GM12878 (cell line): ENCODE results near the gene MKX. TPM values are rescaled to one million over a fixed set of nuclear protein-coding genes. Genes with fewer than 3 reads are reported as not detected.

ENCODE experiments used
- ATAC-seq: fragments of 200-7000 bp; cut with Tn5 transposase; 3 replicates; pipeline ENCODE4 v1.9.1; 2020; ENCODE audit warnings: mild to moderate bottlenecking, moderate library complexity
- BruUV-seq: library from RNA; stranded (reverse); fragments of 400-500 nt; replicated peaks from 2 replicates; lab custom pipeline; 2021; lab: Mats Ljungman, UMichigan
- CTCF ChIA-PET: fragments of 300-600 bp; sonication (Branson Sonifier 250); formaldehyde crosslinking; extraction: SDS; loops from one replicate; lab custom pipeline; 2021; ENCODE audit warnings: inconsistent platforms; lab: Yijun Ruan, JAX
- POLR2A ChIA-PET: fragments of 350-600 bp; formaldehyde crosslinking; extraction: SDS; loops from one replicate; lab custom pipeline; 2021; ENCODE audit warnings: inconsistent platforms; lab: Charles Lee
- RAD21 ChIA-PET: fragments of 300-600 bp; sonication (Branson Sonifier 250); formaldehyde crosslinking; loops from one replicate; lab custom pipeline; 2023; ENCODE audit warnings: antibody characterized with exemption; ENCODE audit not compliant: unreplicated experiment; lab: Charles Lee
- SMC1A ChIA-PET: fragments of 300-600 bp; sonication (Branson Sonifier 250); formaldehyde crosslinking; loops from one replicate; lab custom pipeline; 2023; ENCODE audit not compliant: unreplicated experiment, uncharacterized antibody; lab: Charles Lee
- DNase-seq: peaks from one replicate; pipeline ENCODE4 v3.0.0-alpha.2; 2011; ENCODE audit warnings: low read depth, low spot score
- FAIRE-seq: peaks from 3 replicates; lab custom pipeline; 2011; peaks lifted over from hg19 to GRCh38; lab: Jason Lieb, UNC
- H2AFZ ChIP-seq: 2 replicates; pipeline ENCODE4 v1.6.0; 2011; ENCODE audit warnings: low read depth, low read length, control low read depth; ENCODE audit not compliant: control insufficient read depth
- H3K27ac ChIP-seq: 2 replicates; pipeline ENCODE4 v1.5.1; 2011; ENCODE audit warnings: control low read depth; ENCODE audit not compliant: control insufficient read depth, insufficient read depth
- H3K27me3 ChIP-seq, 2 experiments: replicated peaks in 1 of 2; 2 replicates each; pipeline versions ENCODE4 v1.6.0 to v1.6.1; 2011; ENCODE audit warnings: low read length in 1 of 2; ENCODE audit not compliant: control insufficient read depth in 2 of 2, insufficient read depth in 2 of 2
- H3K36me3 ChIP-seq, 2 experiments: 2 replicates each; pipeline ENCODE4 v1.5.1; 2011; ENCODE audit warnings: low read length in 1 of 2; ENCODE audit not compliant: control insufficient read depth in 2 of 2, insufficient read depth in 2 of 2
- H3K4me1 ChIP-seq: 2 replicates; pipeline ENCODE4 v1.6.1; 2011; ENCODE audit warnings: mild to moderate bottlenecking, low read length, moderate library complexity, mixed read lengths; ENCODE audit not compliant: control insufficient read depth, insufficient read depth
- H3K4me2 ChIP-seq: 2 replicates; pipeline ENCODE4 v1.6.0; 2011; ENCODE audit warnings: control low read depth; ENCODE audit not compliant: control insufficient read depth, insufficient read depth
- H3K4me3 ChIP-seq: fragments of 200-600 bp; sonication (generic); 2 replicates; pipeline ENCODE4 v1.5.1; 2016
- H3K79me2 ChIP-seq: 2 replicates; pipeline ENCODE4 v1.6.0; 2011; ENCODE audit warnings: low read length; ENCODE audit not compliant: control insufficient read depth, insufficient read depth
- H3K9ac ChIP-seq: 2 replicates; pipeline ENCODE4 v1.8.0; 2011; ENCODE audit warnings: low read length, control low read depth, mixed read lengths; ENCODE audit not compliant: control insufficient read depth, insufficient read depth
- H3K9me3 ChIP-seq: replicated peaks from 3 replicates; pipeline ENCODE4 v1.5.1; 2011; ENCODE audit warnings: mild to moderate bottlenecking, low read length; ENCODE audit not compliant: control insufficient read depth, insufficient read depth
- H4K20me1 ChIP-seq: 2 replicates; pipeline ENCODE4 v1.6.0; 2011; ENCODE audit not compliant: control insufficient read depth, insufficient read depth
- CBX5 ChIP-seq: sonication (generic); IDR thresholded peaks from 2 replicates; pipeline ENCODE4 v1.6.1; 2016; ENCODE audit warnings: low read depth, moderate library complexity, mild to moderate bottlenecking, inconsistent platforms
- CHD4 ChIP-seq: fragments of 200-600 bp; sonication (generic); IDR thresholded peaks from 2 replicates; pipeline ENCODE4 v1.6.1; 2016; ENCODE audit warnings: mild to moderate bottlenecking
- HDAC6 ChIP-seq: fragments of 200-600 bp; sonication (generic); IDR thresholded peaks from one replicate; pipeline ENCODE4 v1.8.0; 2017; ENCODE audit warnings: antibody characterized with exemption; ENCODE audit not compliant: unreplicated experiment
- IRF4 ChIP-seq: IDR thresholded peaks from 2 replicates; pipeline ENCODE4 v1.6.1; 2011; ENCODE audit warnings: low read depth, low read length
- NFYB ChIP-seq: IDR thresholded peaks from 2 replicates; pipeline ENCODE4 v1.6.1; 2011; ENCODE audit warnings: low read depth, mild to moderate bottlenecking, low read length, improper control_type of control experiment, moderate library complexity; ENCODE audit not compliant: insufficient read depth
- NR2C1 ChIP-seq: fragments of 450-650 bp; IDR thresholded peaks from 2 replicates; pipeline ENCODE4 v1.6.1; 2017; ENCODE audit warnings: antibody characterized with exemption, mild to moderate bottlenecking, moderate library complexity
- PAX8 ChIP-seq: fragments of 450-650 bp; IDR thresholded peaks from 2 replicates; pipeline ENCODE4 v1.6.1; 2017; ENCODE audit warnings: mild to moderate bottlenecking, moderate library complexity
- POLR2AphosphoS2 ChIP-seq: IDR thresholded peaks from 2 replicates; pipeline ENCODE4 v1.6.1; 2011; ENCODE audit warnings: low read depth, mild to moderate bottlenecking, low read length, improper control_type of control experiment, moderate library complexity
- SIX5 ChIP-seq: IDR thresholded peaks from 2 replicates; pipeline ENCODE4 v1.6.1; 2011; ENCODE audit warnings: mild to moderate bottlenecking, low read depth, low read length, moderate library complexity; ENCODE audit not compliant: severe bottlenecking
- SP1 ChIP-seq: IDR thresholded peaks from one replicate; pipeline ENCODE4 v1.6.1; 2011; ENCODE audit warnings: low read depth, low read length
- SPI1 ChIP-seq: IDR thresholded peaks from 2 replicates; pipeline ENCODE4 v1.6.1; 2011; ENCODE audit warnings: low read depth, mild to moderate bottlenecking, low read length, moderate library complexity, borderline replicate concordance; ENCODE audit not compliant: insufficient read depth
- ZBED1 ChIP-seq: IDR thresholded peaks from 2 replicates; pipeline ENCODE4 v1.6.1; 2016; ENCODE audit warnings: borderline replicate concordance
- ZNF274 ChIP-seq: IDR thresholded peaks from one replicate; pipeline ENCODE4 v1.8.0; 2011; ENCODE audit not compliant: insufficient read length, insufficient read depth
- WGBS: methylation state at CpG from one replicate; pipeline ENCODE4 v1.1.6; 2016; ENCODE audit warnings: low lambda C conversion rate; ENCODE audit not compliant: insufficient replicate concordance, insufficient coverage; ENCODE audit errors: missing lambda C conversion rate; 5-methylcytosine and 5-hydroxymethylcytosine counted together
- in situ Hi-C: fragments of 300-500 bp; cut with MboI; formaldehyde crosslinking; loops from 9 replicates; pipeline ENCODE4 v1.14.3; 2018; ENCODE audit warnings: mixed read lengths
- intact Hi-C: fragments of 100-400 bp; cut with micrococcal nuclease; formaldehyde crosslinking; loops from one replicate; pipeline ENCODE4 v1.14.2; 2022; ENCODE audit not compliant: unreplicated experiment
- polyA plus RNA-seq, 11 experiments: library from polyadenylated mRNA; depleted of rRNA in 4 of 11; unstranded in 6 of 11; stranded (reverse) in 5 of 11; fragments of >200 nt; fragmentation: Nextera tagmentation in 4 of 11; fragmentation: Illumina TruSeq in 1 of 11; extraction: Ambion mirVana in 4 of 11; extraction: Trizol in 1 of 11; gene quantifications; 1 replicate in 1 of 11; 2 replicates in 10 of 11; pipeline versions ENCODE4 v1.2.1 to v1.2.3, GENCODE V29; 2011 to 2016; ENCODE audit warnings: inconsistent platforms in 2 of 11, missing spikeins in 2 of 11, low read depth in 1 of 11
- total RNA-seq, 4 experiments: library from RNA; depleted of rRNA in 3 of 4; stranded (reverse); fragments of >200 nt in 3 of 4; fragmentation: Illumina TruSeq in 1 of 4; extraction: Trizol in 1 of 4; gene quantifications; 2 replicates each; pipeline versions ENCODE4 v1.2.1 to v1.2.3, GENCODE V29; 2013 to 2021
- TF ChIP-seq, protein P1 (sequence below): fragments of 450-650 bp; formaldehyde crosslinking; IDR thresholded peaks from 2 replicates; pipeline ENCODE4 v1.5.0; 2022; ENCODE audit warnings: mild to moderate bottlenecking, missing genetic modification characterization

The MKX gene
- total and polyA plus RNA-seq, 10 of the 15 experiments (the other 5 are each of a cell fraction or from before 2014, with no cell fraction given) = not detected

DNA sequence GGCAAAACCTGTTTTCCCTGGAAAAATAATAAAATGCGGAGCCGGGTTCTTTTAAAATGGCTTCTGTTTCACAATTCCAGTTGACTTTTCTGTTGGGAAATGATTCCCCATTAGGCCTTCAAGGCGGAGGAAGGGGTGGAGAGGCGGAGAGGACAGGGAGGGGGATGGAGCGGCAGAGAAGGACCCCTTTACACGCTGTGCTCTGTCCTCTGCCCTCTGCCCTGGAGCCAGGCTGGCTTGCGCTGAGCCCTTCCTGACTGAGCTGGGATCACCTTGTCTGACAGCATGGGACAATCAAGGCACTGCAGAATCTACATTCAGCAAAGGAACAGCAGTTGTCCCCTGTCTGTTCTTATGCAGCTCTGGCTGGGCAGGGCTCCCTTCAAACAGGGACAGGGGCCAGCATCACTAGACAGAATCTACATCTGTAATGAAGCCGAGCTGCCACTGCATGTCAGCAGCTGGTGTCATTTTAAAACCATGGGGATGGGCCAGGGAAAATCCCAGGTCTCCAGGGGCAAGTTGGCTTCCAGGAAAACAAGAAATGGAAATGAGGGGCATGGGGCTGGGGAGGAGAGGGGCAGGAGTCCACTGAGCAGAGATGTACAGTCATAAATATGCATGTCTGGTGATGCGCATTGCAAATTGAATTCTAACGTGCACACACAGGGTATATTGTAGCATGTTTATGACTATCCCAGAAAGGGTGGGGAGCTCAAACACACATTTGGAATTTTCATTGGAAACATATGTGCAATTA is 120.0 kb downstream of the MKX start:
- no peak overlapping the region for H3K4me3 ChIP-seq
- ChIA-PET CTCF (interaction anchor here (0.6 kb wide), 1 partner anchor 72 kb away, joined by 3 read pairs; no protein-coding TSS in a partner anchor), SMC1A (no interaction called here)
- H3K27me3 ChIP-seq = no peaks in the 10 kb centered on the region; a peak in 2 of 4 replicates
- DNase-seq = no peak
- no peaks in the 10 kb centered on the region for H3K9me3 ChIP-seq
- intact Hi-C loops (no loop called here), in situ Hi-C loops (no loop called here)
- no TSS peak for BruUV-seq
- FAIRE-seq = no peak
- H3K27ac ChIP-seq = no peak overlapping the region
- H3K4me1 ChIP-seq = no peaks in the 10 kb centered on the region
- no peak overlapping the region for H3K9ac ChIP-seq
- ATAC-seq = no peak
- TF ChIP-seq PAX8 (no peak), NFYB (no peak), CHD4 (no peak), NR2C1 (no peak)
- TF ChIP-seq, all 136 proteins: peak for 0
- POLR2A ChIA-PET = no interaction called here
- WGBS = 47% methylated on average over 9 of the region's 10 CpGs
- Histone ChIP-seq H4K20me1 (no peaks in the 10 kb centered on the region), H3K36me3 (no peaks in the 10 kb centered on the region), H3K79me2 (no peaks in the 10 kb centered on the region), H2AFZ (no peak overlapping the region), H3K4me2 (no peak overlapping the region)
- RAD21 ChIA-PET = no interaction called here

DNA sequence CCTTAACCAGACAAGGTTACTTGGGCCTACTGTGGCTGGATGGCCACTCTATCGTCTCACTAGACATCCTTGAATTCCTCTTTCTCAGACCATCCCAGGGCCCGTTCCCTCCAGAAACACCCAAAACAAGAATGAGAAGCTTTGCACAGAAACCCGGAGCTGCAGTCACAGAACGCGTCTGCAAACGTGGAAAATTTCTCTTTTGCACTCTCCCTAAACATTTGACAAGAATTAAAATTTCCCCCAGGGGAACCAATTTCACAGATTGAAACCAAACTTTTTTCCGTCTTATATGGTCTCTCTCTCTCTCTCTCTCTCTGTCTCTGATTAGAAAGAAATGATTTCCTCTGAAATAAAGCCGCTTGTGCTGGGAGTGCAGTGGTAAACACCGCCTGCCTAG is 120.7 kb downstream of the MKX start:
- H3K27ac ChIP-seq = no peak overlapping the region
- no peaks in the 10 kb centered on the region for H3K36me3 ChIP-seq
- ATAC-seq = no peak
- DNase-seq = no peak
- H3K4me3 ChIP-seq = no peak overlapping the region
- ChIA-PET SMC1A (no interaction called here), POLR2A (no interaction called here), RAD21 (no interaction called here), CTCF (no interaction called here)
- under 1% methylated on average over 9 of the region's 9 CpGs for WGBS
- H4K20me1 ChIP-seq = no peaks in the 10 kb centered on the region
- BruUV-seq = no TSS peak
- H2AFZ ChIP-seq = no peak overlapping the region
- H3K4me2 ChIP-seq = no peak overlapping the region
- no peaks in the 10 kb centered on the region; a peak in 2 of 4 replicates for H3K27me3 ChIP-seq
- TF ChIP-seq SP1 (no peak), IRF4 (no peak), HDAC6 (no peak), CBX5 (no peak), ZNF274 (no peak), SPI1 (no peak), ZBED1 (no peak), SIX5 (no peak), POLR2AphosphoS2 (no peak)
- TF ChIP-seq, protein P1, sequence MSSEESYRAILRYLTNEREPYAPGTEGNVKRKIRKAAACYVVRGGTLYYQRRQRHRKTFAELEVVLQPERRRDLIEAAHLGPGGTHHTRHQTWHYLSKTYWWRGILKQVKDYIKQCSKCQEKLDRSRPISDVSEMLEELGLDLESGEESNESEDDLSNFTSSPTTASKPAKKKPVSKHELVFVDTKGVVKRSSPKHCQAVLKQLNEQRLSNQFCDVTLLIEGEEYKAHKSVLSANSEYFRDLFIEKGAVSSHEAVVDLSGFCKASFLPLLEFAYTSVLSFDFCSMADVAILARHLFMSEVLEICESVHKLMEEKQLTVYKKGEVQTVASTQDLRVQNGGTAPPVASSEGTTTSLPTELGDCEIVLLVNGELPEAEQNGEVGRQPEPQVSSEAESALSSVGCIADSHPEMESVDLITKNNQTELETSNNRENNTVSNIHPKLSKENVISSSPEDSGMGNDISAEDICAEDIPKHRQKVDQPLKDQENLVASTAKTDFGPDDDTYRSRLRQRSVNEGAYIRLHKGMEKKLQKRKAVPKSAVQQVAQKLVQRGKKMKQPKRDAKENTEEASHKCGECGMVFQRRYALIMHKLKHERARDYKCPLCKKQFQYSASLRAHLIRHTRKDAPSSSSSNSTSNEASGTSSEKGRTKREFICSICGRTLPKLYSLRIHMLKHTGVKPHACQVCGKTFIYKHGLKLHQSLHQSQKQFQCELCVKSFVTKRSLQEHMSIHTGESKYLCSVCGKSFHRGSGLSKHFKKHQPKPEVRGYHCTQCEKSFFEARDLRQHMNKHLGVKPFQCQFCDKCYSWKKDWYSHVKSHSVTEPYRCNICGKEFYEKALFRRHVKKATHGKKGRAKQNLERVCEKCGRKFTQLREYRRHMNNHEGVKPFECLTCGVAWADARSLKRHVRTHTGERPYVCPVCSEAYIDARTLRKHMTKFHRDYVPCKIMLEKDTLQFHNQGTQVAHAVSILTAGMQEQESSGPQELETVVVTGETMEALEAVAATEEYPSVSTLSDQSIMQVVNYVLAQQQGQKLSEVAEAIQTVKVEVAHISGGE (CRISPR knock-in tag) = no peak
- FAIRE-seq = no peak
- intact Hi-C loops = no loop called here
- H3K79me2 ChIP-seq = no peaks in the 10 kb centered on the region
- in situ Hi-C loops = no loop called here
- no peaks in the 10 kb centered on the region for H3K9me3 ChIP-seq
- no peaks in the 10 kb centered on the region for H3K4me1 ChIP-seq
- no peak overlapping the region for H3K9ac ChIP-seq
